Lower lobe of right lung (tissue), 2 donors: ENCODE data around the gene TEAD2. TPM values are rescaled to one million over a fixed set of nuclear protein-coding genes. Genes with fewer than 3 reads are reported as not detected.

Source experiments
- ATAC-seq, 2 donors: fragments of 200-7000 bp; cut with Tn5 transposase; one replicate each; pipeline ENCODE4 v1.9.1; 2020 to 2022; ENCODE audit warnings: mild to moderate bottlenecking in 2 of 2, moderate library complexity in 2 of 2
- DNase-seq: peaks from one replicate; pipeline ENCODE4 v3.0.0-alpha.2; 2020
- H3K27ac ChIP-seq: fragments of 200-600 bp; one replicate; pipeline ENCODE4 v1.8.0; 2022
- H3K27me3 ChIP-seq: fragments of 200-600 bp; one replicate; pipeline ENCODE4 v1.8.0; 2022; ENCODE audit warnings: low read depth
- H3K36me3 ChIP-seq: fragments of 200-600 bp; one replicate; pipeline ENCODE4 v1.8.0; 2022; ENCODE audit warnings: mild to moderate bottlenecking
- H3K4me1 ChIP-seq: fragments of 200-600 bp; one replicate; pipeline ENCODE4 v1.8.0; 2022
- H3K4me3 ChIP-seq: fragments of 200-600 bp; one replicate; pipeline ENCODE4 v1.8.0; 2022; ENCODE audit warnings: mild to moderate bottlenecking
- H3K9me3 ChIP-seq: fragments of 200-600 bp; one replicate; pipeline ENCODE4 v1.8.0; 2022
- intact Hi-C: fragments of 100-400 bp; cut with DNase I; formaldehyde crosslinking; loops from one replicate; pipeline ENCODE4 v1.11.0; 2022
- total RNA-seq: library from RNA; stranded (reverse); fragmentation: NEBNext Ultra II Directional; extraction: Animal tissue kit (Norgen Biotek cat#: 25700); gene quantifications from one replicate; pipeline ENCODE4 v1.2.1, GENCODE V29; 2021
- TF ChIP-seq, protein P1 (sequence below): fragments of 200-600 bp; IDR thresholded peaks from one replicate; pipeline ENCODE4 v1.8.0; 2022; ENCODE audit warnings: antibody characterized with exemption, mild to moderate bottlenecking
- donor health status: DM: no; HTN: yes; CAD: no; lungs with severe emphysema.

Gene TEAD2
- total RNA-seq, 1 donor from 2014 or later: 36.2 TPM

DNA sequence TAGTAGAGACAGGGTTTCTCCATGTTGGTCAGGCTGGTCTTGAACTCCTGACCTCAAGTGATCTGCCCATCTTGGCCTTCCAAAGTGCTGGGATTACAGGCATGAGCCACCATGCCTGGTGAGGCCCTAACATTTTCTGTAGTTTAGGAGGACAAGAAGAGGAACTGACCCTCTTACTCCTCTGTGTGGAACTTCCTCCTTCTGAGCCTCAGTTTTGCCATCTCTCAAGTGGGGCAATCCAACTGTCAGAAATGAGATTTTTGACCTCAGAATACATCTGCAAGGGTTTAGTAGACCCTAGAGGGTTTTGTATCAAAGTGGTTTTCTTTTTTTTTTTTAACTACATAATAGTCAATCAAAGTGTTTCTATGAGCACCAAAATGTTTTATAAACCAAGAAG, 3.9 kb upstream of the TEAD2 start:
- no peak for DNase-seq
- H3K9me3 ChIP-seq: peaks cover 14% of the 10 kb centered on the region
- H3K27me3 ChIP-seq: no peaks in the 10 kb centered on the region
- no peak overlapping the region for H3K27ac ChIP-seq
- peaks cover 18% of the 10 kb centered on the region for H3K4me1 ChIP-seq
- TF ChIP-seq, protein P1, sequence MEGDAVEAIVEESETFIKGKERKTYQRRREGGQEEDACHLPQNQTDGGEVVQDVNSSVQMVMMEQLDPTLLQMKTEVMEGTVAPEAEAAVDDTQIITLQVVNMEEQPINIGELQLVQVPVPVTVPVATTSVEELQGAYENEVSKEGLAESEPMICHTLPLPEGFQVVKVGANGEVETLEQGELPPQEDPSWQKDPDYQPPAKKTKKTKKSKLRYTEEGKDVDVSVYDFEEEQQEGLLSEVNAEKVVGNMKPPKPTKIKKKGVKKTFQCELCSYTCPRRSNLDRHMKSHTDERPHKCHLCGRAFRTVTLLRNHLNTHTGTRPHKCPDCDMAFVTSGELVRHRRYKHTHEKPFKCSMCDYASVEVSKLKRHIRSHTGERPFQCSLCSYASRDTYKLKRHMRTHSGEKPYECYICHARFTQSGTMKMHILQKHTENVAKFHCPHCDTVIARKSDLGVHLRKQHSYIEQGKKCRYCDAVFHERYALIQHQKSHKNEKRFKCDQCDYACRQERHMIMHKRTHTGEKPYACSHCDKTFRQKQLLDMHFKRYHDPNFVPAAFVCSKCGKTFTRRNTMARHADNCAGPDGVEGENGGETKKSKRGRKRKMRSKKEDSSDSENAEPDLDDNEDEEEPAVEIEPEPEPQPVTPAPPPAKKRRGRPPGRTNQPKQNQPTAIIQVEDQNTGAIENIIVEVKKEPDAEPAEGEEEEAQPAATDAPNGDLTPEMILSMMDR: no peak
- intact Hi-C loops: no loop called here
- H3K4me3 ChIP-seq: no peak overlapping the region
- no peaks in the 10 kb centered on the region for H3K36me3 ChIP-seq
- no peak for ATAC-seq

DNA sequence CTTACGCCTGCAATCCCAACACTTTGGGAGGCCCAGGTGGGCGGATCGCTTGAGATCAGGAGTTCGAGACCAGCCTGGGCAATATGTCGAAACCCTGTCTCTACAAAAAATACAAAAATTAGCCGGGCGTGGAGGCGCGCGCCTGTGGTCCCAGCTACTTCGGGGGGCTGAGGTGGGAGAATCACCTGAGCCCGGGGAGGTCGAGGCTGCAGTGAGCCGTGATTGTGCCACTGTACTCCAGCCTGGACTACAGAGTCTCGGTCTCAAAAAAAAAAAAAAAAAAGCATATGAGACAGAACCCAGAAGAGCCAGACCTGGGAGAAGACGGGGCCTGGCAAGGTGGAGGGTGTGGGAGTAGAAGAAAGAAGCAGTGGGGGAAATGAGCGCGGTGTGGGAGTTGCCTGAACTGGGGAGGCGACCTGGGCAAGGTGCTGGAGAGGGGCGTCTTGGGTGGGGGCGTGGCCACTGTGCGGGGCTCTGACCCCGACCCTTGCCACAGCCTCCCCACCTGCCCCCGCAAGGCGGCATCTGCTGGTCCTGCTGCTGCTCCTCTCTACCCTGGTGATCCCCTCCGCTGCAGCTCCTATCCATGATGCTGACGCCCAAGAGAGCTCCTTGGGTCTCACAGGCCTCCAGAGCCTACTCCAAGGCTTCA, 2.0 kb upstream of the TEAD2 start:
- peaks cover 18% of the 10 kb centered on the region for H3K4me1 ChIP-seq
- TF ChIP-seq, protein P1: no peak
- H3K27me3 ChIP-seq: no peaks in the 10 kb centered on the region
- peaks cover 7% of the 10 kb centered on the region for H3K9me3 ChIP-seq
- H3K27ac ChIP-seq: peak overlapping the region; percentile 56
- no peak for ATAC-seq
- peaks cover 5% of the 10 kb centered on the region for H3K36me3 ChIP-seq
- intact Hi-C loops: no loop called here
- no peak for DNase-seq
- peak overlapping the region; percentile 81 for H3K4me3 ChIP-seq

DNA sequence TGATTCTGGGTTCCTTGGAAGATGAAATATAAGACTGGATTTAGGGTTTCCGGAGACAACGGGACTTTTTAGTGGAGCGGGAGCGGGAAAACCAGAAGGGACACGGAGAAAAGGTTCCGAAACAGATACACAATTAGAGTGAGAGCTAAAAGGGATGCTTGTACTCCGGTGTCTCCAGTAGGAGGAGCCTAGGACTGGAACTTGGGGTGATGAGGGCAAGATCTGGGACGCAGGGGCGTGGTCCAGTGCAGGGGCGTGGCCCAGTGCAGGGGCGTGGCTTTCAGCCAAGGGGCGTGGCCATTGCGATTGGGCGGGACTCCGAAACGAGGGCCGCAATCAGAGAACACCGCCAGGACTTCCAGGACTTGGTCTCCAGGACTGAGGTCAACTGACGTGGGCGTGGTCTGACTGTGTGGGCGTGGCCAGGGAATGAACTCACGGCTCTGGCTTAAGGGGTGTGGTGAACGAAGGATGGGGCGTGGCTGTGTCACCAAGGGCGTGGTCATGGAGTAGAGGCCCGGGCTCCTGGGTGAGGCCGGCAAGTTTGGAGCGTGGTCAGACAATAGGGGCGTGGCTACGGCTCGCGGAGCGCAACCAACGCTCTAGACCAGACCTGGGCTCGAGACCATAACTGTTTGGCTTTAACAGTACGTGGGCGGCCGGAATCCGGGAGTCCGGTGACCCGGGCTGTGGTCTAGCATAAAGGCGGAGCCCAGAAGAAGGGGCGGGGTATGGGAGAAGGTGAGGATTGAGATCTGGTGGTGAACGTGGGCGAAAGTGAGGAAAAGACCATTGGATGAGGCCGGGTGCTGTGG, 1.3 kb upstream of the TEAD2 start, which contains the start of gene DKKL1:
DKKL1 (plus strand) TSS at position 610 of the 815 bp plus-strand sequence; CDS start at position 732, 122 bp downstream.
- H3K4me1 ChIP-seq: peaks cover 18% of the 10 kb centered on the region
- ATAC-seq: peak; percentile 92 to 96
- TF ChIP-seq, protein P1: no peak
- peak within 1 kb of the TSS; percentile 81 for H3K4me3 ChIP-seq
- no peaks in the 10 kb centered on the region for H3K27me3 ChIP-seq
- H3K27ac ChIP-seq: peak within 1 kb of the TSS; percentile 90
- intact Hi-C loops: no loop called here
- peak; percentile 99 for DNase-seq
- no peaks in the 10 kb centered on the region for H3K9me3 ChIP-seq
- peaks cover 13% of the 10 kb centered on the region for H3K36me3 ChIP-seq

DNA sequence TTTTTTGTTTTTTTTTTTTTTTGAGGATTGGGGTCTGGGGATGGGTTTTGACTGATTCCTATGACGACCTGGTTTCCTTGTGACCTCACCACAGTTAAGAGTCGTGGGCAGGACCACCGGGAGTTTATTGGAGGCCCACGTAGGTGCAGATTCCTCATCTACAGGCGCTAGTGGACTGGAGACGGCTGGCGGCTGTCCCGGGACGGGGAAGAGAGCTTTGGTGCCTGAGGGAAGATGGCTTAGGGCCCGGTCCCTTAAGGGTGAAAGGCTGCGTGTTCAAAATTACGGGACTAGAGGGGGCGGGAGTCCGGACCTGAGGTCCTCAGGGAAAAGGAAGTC, 682 bp upstream of the TEAD2 start:
- no peaks in the 10 kb centered on the region for H3K9me3 ChIP-seq
- H3K27ac ChIP-seq: peak overlapping the region; percentile 90
- TF ChIP-seq, protein P1: no peak
- H3K4me1 ChIP-seq: peaks cover 18% of the 10 kb centered on the region
- H3K4me3 ChIP-seq: peak overlapping the region; percentile 81
- peaks cover 18% of the 10 kb centered on the region for H3K36me3 ChIP-seq
- no peaks in the 10 kb centered on the region for H3K27me3 ChIP-seq
- DNase-seq (no peak), ATAC-seq (peak in 1 of 2 donors; percentile 6)
- intact Hi-C loops: no loop called here

DNA sequence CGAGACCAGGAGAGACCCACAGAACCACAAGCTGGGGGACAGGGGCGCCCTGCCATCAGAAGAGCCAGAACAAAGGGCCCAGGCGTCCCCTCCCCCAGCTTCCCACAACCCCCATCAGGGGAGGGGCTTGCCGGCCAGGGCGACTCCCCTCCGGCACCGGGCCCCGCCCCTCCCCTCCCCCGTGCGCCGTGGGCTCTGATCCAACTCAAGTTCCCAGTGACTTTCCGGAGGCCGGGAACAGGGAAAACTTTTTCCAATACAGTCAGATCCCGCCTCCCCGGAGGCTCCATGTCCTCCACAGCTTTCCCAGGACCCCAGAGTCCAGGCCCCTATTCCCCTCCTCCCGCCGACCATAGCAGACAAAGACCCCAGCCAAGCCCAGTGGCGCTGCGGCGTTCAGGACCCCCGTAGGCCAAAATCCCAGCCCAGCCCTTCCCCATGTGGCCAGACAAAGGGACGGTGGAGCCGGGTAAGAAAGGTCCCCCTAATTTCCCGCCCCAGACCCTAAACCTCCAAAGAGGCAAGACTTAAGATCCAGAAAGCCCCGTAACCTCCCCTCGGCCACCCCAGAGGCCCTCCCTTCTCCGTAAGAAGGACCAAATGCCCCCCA, 673 bp downstream of the TEAD2 start:
- Histone ChIP-seq H3K9me3 (no peaks in the 10 kb centered on the region), H3K4me1 (peaks cover 20% of the 10 kb centered on the region), H3K27ac (peak overlapping the region; percentile 90), H3K36me3 (peaks cover 24% of the 10 kb centered on the region), H3K27me3 (no peaks in the 10 kb centered on the region), H3K4me3 (peak overlapping the region; percentile 81)
- intact Hi-C loops: no loop called here
- DNase-seq (peak; percentile 73), ATAC-seq (peak; percentile 53 to 56)
- TF ChIP-seq, protein P1: no peak
